ENCODE data around the gene PRRG2. TPM values are rescaled to one million over a fixed set of nuclear protein-coding genes. Genes with fewer than 3 reads are reported as not detected.

The PRRG2 gene
- total RNA-seq, 6 experiments from 2014 or later: 0.33 to 0.69 (median 0.42) TPM

DNA sequence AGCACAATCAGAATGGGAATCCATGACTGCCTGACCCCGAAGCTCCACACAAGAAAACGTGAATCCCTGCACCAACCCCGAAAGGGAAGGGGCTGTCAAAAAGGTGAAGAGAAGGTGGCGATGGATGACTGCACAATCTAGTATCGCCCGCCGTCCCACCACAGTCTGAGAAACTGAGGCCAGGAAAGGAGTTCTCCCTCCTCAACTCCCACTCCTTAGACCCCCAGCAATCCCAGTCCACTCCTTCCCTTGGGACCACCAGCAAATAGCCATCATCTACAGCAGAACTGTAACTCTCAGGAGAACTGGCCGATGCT is 1.2 kb upstream of the PRRG2 start:
- Mint-ChIP-seq H3K36me3 (ENCODE audit: low read depth) (no peaks in the 10 kb centered on the region), H3K4me1 (ENCODE audit: low read depth) (peaks cover 19% of the 10 kb centered on the region), H3K27me3 (ENCODE audit: insufficient read depth) (no peaks in the 10 kb centered on the region; the same call in 1 of the 2 replicates), H3K4me3 (peak overlapping the region; percentile 99), H3K27ac (peak overlapping the region; percentile 88), H3K9me3 (no peaks in the 10 kb centered on the region)
- TF ChIP-seq CTCF (IDR thresholded peaks at IDR 0.05): no peak
- DNase-seq: no peak

DNA sequence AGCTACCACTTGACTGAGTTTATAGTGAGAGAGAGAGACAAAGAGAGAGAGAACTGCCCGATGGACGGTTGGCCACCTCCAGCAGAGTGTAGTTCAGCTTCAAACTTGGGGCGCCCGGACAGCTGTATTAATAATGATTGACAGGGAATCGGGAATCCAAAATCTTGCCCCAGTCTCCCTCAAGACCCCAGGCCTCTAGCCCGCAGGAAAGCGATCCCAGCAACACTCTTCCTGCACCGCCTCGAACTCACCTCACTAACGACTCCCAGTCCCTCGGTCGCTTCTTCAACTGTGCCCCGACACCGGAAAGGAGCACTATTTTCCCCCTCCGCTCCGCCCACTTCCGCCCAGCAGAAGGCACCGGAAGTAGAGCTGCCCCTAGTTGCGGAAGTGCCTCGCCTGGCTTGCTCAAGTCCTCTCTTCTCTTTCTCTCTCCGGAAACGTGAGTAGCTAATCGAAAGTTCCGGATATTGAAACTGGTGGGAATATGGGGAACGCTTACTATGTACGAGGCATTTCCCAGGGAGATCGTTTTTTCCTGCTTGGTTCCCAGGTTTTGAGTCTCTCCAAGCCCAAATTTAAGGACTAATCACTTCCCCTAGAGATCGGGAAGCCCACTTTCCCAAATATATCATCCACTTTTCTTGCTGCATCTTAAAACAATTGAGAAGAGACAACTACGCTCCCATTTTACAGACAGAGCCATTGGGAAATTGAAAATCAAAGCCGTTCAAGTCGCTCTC is 681 bp upstream of the PRRG2 start, which contains the start of gene NOSIP:
TSS of gene NOSIP (minus strand) at position 293 of the 743 bp plus-strand sequence. CDS start 19,865 bp downstream, outside the sequence.
- DNase-seq: peak; percentile 96

DNA sequence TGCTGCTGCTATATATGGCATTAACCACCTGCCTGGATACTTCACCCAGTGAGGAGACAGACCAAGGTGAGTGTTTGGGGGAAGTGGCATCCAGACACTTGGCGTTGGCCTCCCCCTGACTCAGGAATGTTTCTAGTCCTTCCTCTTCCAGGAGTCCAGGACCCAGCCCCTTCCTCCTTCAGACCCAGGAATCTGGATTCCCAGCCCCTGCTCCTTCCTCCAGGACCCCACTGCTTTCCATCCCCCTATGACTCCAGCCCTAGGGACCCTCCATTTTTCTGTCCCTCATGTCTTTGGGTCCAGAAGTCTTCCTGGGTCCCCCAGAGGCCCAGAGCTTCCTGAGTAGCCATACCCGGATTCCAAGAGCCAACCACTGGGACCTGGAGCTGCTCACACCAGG is 2.1 kb downstream of the PRRG2 start:
- H3K27me3 Mint-ChIP-seq (ENCODE audit: insufficient read depth): no peaks in the 10 kb centered on the region; the same call in 1 of the 2 replicates
- H3K9me3 Mint-ChIP-seq: no peaks in the 10 kb centered on the region
- peaks cover 19% of the 10 kb centered on the region for H3K4me1 Mint-ChIP-seq (ENCODE audit: low read depth)
- no peak overlapping the region for H3K4me3 Mint-ChIP-seq
- DNase-seq: no peak
- H3K36me3 Mint-ChIP-seq (ENCODE audit: low read depth): no peaks in the 10 kb centered on the region
- TF ChIP-seq CTCF (IDR thresholded peaks at IDR 0.05): no peak
- no peak overlapping the region for H3K27ac Mint-ChIP-seq

More for the DNA sequence above, 681 bp upstream of the PRRG2 start, which contains the start of gene NOSIP:
- H3K4me3 Mint-ChIP-seq: peak within 1 kb of the TSS; percentile 99
- H3K4me1 Mint-ChIP-seq (ENCODE audit: low read depth): peaks cover 19% of the 10 kb centered on the region
- TF ChIP-seq CTCF (IDR thresholded peaks at IDR 0.05): no peak
- no peaks in the 10 kb centered on the region for H3K9me3 Mint-ChIP-seq
- no peaks in the 10 kb centered on the region; the same call in 1 of the 2 replicates for H3K27me3 Mint-ChIP-seq (ENCODE audit: insufficient read depth)
- peak within 1 kb of the TSS; percentile 88 for H3K27ac Mint-ChIP-seq
- no peaks in the 10 kb centered on the region for H3K36me3 Mint-ChIP-seq (ENCODE audit: low read depth)

DNA sequence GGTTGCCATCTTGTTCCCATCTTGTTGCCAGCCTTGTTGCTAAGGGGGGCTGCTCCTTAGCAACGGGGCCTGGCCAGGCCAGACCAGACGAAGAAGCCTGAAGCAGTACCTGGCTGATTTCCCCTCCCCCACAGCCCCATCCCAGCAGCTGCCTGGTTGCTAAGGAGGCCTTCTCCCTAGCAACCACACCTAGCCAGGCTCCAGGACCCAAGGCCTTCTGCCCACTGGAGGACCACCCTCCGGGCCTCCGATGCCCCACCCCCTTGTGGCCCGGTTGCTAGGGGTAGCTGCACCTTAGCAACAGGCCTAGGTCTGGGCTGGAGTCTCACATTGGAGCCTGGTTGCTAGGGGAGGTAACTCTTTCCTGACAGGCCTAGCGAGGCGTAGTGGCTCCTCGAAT is 3.9 kb downstream of the PRRG2 start:
- no peak overlapping the region for H3K27ac Mint-ChIP-seq
- DNase-seq: no peak
- TF ChIP-seq CTCF (IDR thresholded peaks at IDR 0.05): no peak
- H3K36me3 Mint-ChIP-seq (ENCODE audit: low read depth): no peaks in the 10 kb centered on the region
- H3K4me1 Mint-ChIP-seq (ENCODE audit: low read depth): peaks cover 8% of the 10 kb centered on the region
- H3K27me3 Mint-ChIP-seq (ENCODE audit: insufficient read depth): peaks cover 2% of the 10 kb centered on the region; the same call in 1 of the 2 replicates
- no peak overlapping the region for H3K4me3 Mint-ChIP-seq
- no peaks in the 10 kb centered on the region for H3K9me3 Mint-ChIP-seq

DNA sequence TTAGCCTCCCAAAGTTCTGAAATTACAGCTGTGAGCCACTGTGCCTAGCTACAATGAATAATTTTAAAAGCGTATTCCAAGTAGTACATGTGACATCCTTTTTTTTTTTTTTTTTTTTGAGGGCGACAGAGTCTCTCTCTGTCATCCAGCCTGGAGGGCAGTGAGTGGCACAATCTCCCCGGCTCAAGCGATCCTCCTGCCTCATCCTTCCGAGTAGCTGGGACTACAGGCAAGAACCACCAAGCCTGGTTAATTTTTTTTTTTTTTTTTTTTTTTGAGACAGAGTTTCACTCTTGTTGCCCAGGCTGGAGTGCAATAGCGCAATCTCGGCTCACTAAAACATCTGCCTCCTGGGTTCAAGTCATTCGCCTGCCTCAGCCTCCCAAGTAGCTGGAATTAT is 6.1 kb downstream of the PRRG2 start:
- Mint-ChIP-seq H3K27ac (no peak overlapping the region), H3K9me3 (no peaks in the 10 kb centered on the region), H3K36me3 (ENCODE audit: low read depth) (no peaks in the 10 kb centered on the region), H3K4me1 (ENCODE audit: low read depth) (no peaks in the 10 kb centered on the region), H3K4me3 (no peak overlapping the region), H3K27me3 (ENCODE audit: insufficient read depth) (peaks cover 2% of the 10 kb centered on the region; the same call in 1 of the 2 replicates)
- no peak for TF ChIP-seq CTCF (IDR thresholded peaks at IDR 0.05)
- no peak for DNase-seq

All from HFFc6 (cell line).